ENCODE results near the gene CEACAM8. TPM values are rescaled to one million over a fixed set of nuclear protein-coding genes. Genes with fewer than 3 reads are reported as not detected.
"Not testable (repeated sequence)": the region's sequence is repeated elsewhere in the genome, so short reads cannot be mapped to it uniquely, and the experiment has no call there.

Gene CEACAM8
- total and polyA plus RNA-seq, 7 experiments from 2014 or later, result 0.59 TPM; not detected in 6

- no peaks in the 10 kb centered on the region for H3K27me3 ChIP-seq (ENCODE audit: control insufficient read depth in 2 of 2, insufficient read depth in 2 of 2, low read length in 2 of 2)
- ChIA-PET POLR2A (no interaction called here), CTCF (no interaction called here)
Measured at GRCh38 chr19:42538841-42539709, 55.6 kb downstream of the CEACAM8 start.

GRCh38 chr19:42535276-42535675, 59.4 kb downstream of the CEACAM8 start:
- POLR2A ChIA-PET; ATAC-seq; H3K27me3 ChIP-seq (ENCODE audit: control insufficient read depth in 2 of 2, insufficient read depth in 2 of 2, low read length in 2 of 2); H3K36me3 ChIP-seq (ENCODE audit: control insufficient read depth in 2 of 3, insufficient read depth in 3 of 3, low read length in 3 of 3); intact Hi-C loops (cut with micrococcal nuclease); H3K4me1 Mint-ChIP-seq; H3K27ac ChIP-seq (ENCODE audit: low read depth, low read length); H3K4me3 Mint-ChIP-seq; H3K9me3 ChIP-seq (ENCODE audit: control insufficient read depth in 2 of 3, low read length in 3 of 3); DNase-seq; H3K4me3 ChIP-seq (ENCODE audit: low read length); H3K27ac Mint-ChIP-seq; CTCF ChIA-PET; H3K36me3 Mint-ChIP-seq; H3K4me1 ChIP-seq (ENCODE audit: control insufficient read depth in 2 of 2, insufficient read depth in 2 of 2, low read length in 2 of 2); H3K9me3 Mint-ChIP-seq: not testable (repeated sequence)
- peaks cover 0 to 13% (median 0%) of the 10 kb centered on the region in 5 donors for H3K27me3 Mint-ChIP-seq

More at GRCh38 chr19:42538841-42539709, 55.6 kb downstream of the CEACAM8 start:
- ATAC-seq, result no peak
- no peaks in the 10 kb centered on the region for H3K4me1 Mint-ChIP-seq
- Histone ChIP-seq H3K4me3 (ENCODE audit: low read length) (no peak overlapping the region), H3K4me1 (ENCODE audit: control insufficient read depth in 2 of 2, insufficient read depth in 2 of 2, low read length in 2 of 2) (no peaks in the 10 kb centered on the region), H3K27ac (ENCODE audit: low read depth, low read length) (no peak overlapping the region), H3K36me3 (ENCODE audit: control insufficient read depth in 2 of 3, insufficient read depth in 3 of 3, low read length in 3 of 3) (no peaks in the 10 kb centered on the region), H3K9me3 (ENCODE audit: control insufficient read depth in 2 of 3, low read length in 3 of 3) (no peaks in the 10 kb centered on the region)
- H3K36me3 Mint-ChIP-seq, result no peaks in the 10 kb centered on the region
- no peak overlapping the region for H3K4me3 Mint-ChIP-seq
- peaks cover 0 to 13% (median 0%) of the 10 kb centered on the region in 5 donors for H3K27me3 Mint-ChIP-seq
- intact Hi-C loops (cut with micrococcal nuclease), result no loop called here
- no peaks in the 10 kb centered on the region for H3K9me3 Mint-ChIP-seq
- H3K27ac Mint-ChIP-seq, result no peak overlapping the region
- DNase-seq, result no peak

- no peaks in the 10 kb centered on the region for H3K36me3 ChIP-seq (ENCODE audit: control insufficient read depth in 2 of 3, insufficient read depth in 3 of 3, low read length in 3 of 3)
- POLR2A ChIA-PET, result no interaction called here
- H3K27ac Mint-ChIP-seq, result no peak overlapping the region
Measured at GRCh38 chr19:42534391-42534790, 60.3 kb downstream of the CEACAM8 start.

GRCh38 chr19:42532891-42533290, 61.8 kb downstream of the CEACAM8 start:
- Mint-ChIP-seq H3K36me3 (no peaks in the 10 kb centered on the region), H3K9me3 (no peaks in the 10 kb centered on the region), H3K4me1 (peaks cover 16 to 23% (median 17%) of the 10 kb centered on the region in 7 donors), H3K27me3 (peaks cover 0 to 9% (median 0%) of the 10 kb centered on the region in 5 donors), H3K27ac (no peak overlapping the region), H3K4me3 (no peak overlapping the region)
- Histone ChIP-seq H3K4me1 (ENCODE audit: control insufficient read depth in 2 of 2, insufficient read depth in 2 of 2, low read length in 2 of 2) (peaks cover 13 to 14% of the 10 kb centered on the region in 2 donors), H3K4me3 (ENCODE audit: low read length) (no peak overlapping the region), H3K9me3 (ENCODE audit: control insufficient read depth in 2 of 3, low read length in 3 of 3) (no peaks in the 10 kb centered on the region), H3K36me3 (ENCODE audit: control insufficient read depth in 2 of 3, insufficient read depth in 3 of 3, low read length in 3 of 3) (no peaks in the 10 kb centered on the region), H3K27me3 (ENCODE audit: control insufficient read depth in 2 of 2, insufficient read depth in 2 of 2, low read length in 2 of 2) (no peaks in the 10 kb centered on the region), H3K27ac (ENCODE audit: low read depth, low read length) (no peak overlapping the region)
- POLR2A ChIA-PET, result interaction anchor here (1.2 kb wide), 1 partner anchor 78 kb away, joined by 3 read pairs; no protein-coding TSS in a partner anchor
- DNase-seq (no peak), ATAC-seq (no peak)
- intact Hi-C loops (cut with micrococcal nuclease), result no loop called here
- CTCF ChIA-PET, result interaction anchor here (9.2 kb wide), 1 partner anchor 81 kb away, joined by 152 read pairs; no protein-coding TSS in a partner anchor

More at GRCh38 chr19:42534391-42534790, 60.3 kb downstream of the CEACAM8 start:
- CTCF ChIA-PET, result no interaction called here
- no peak overlapping the region for H3K27ac ChIP-seq (ENCODE audit: low read depth, low read length)
- DNase-seq, result no peak
- H3K27me3 Mint-ChIP-seq, result peaks cover 0 to 13% (median 0%) of the 10 kb centered on the region in 5 donors
- no peaks in the 10 kb centered on the region for H3K36me3 Mint-ChIP-seq
- intact Hi-C loops (cut with micrococcal nuclease), result no loop called here
- peaks cover 1 to 8% (median 2%) of the 10 kb centered on the region in 7 donors for H3K4me1 Mint-ChIP-seq
- H3K4me3 Mint-ChIP-seq, result no peak overlapping the region
- ATAC-seq, result no peak
- H3K9me3 ChIP-seq (ENCODE audit: control insufficient read depth in 2 of 3, low read length in 3 of 3), result no peaks in the 10 kb centered on the region
- H3K4me1 ChIP-seq (ENCODE audit: control insufficient read depth in 2 of 2, insufficient read depth in 2 of 2, low read length in 2 of 2), result peaks cover 0 to under 1% of the 10 kb centered on the region in 2 donors
- H3K4me3 ChIP-seq (ENCODE audit: low read length), result no peak overlapping the region
- no peaks in the 10 kb centered on the region for H3K9me3 Mint-ChIP-seq
- no peaks in the 10 kb centered on the region for H3K27me3 ChIP-seq (ENCODE audit: control insufficient read depth in 2 of 2, insufficient read depth in 2 of 2, low read length in 2 of 2)

GRCh38 chr19:42531313-42531712, 63.4 kb downstream of the CEACAM8 start:
- Mint-ChIP-seq H3K36me3 (peaks cover 0 to 10% (median 0%) of the 10 kb centered on the region in 5 donors), H3K4me1 (peaks cover 26 to 39% (median 30%) of the 10 kb centered on the region in 7 donors), H3K4me3 (no peak overlapping the region), H3K9me3 (no peaks in the 10 kb centered on the region), H3K27ac (peak overlapping the region in 1 of 9 donors; percentile 31), H3K27me3 (peaks cover 0 to 9% (median 0%) of the 10 kb centered on the region in 5 donors)
- no peaks in the 10 kb centered on the region for H3K9me3 ChIP-seq (ENCODE audit: control insufficient read depth in 2 of 3, low read length in 3 of 3)
- ATAC-seq (no peak), DNase-seq (no peak)
- POLR2A ChIA-PET, result no interaction called here
- intact Hi-C loops (cut with micrococcal nuclease), result no loop called here
- H3K36me3 ChIP-seq (ENCODE audit: control insufficient read depth in 2 of 3, insufficient read depth in 3 of 3, low read length in 3 of 3), result no peaks in the 10 kb centered on the region
- H3K4me3 ChIP-seq (ENCODE audit: low read length), result no peak overlapping the region
- CTCF ChIA-PET, result interaction anchor here (0.7 to 9.2 kb wide), 3 partner anchors 10 to 91 kb away, joined by 3 to 152 read pairs (median 3); no protein-coding TSS in a partner anchor
- H3K27me3 ChIP-seq (ENCODE audit: control insufficient read depth in 2 of 2, insufficient read depth in 2 of 2, low read length in 2 of 2), result no peaks in the 10 kb centered on the region
- no peak overlapping the region for H3K27ac ChIP-seq (ENCODE audit: low read depth, low read length)
- H3K4me1 ChIP-seq (ENCODE audit: control insufficient read depth in 2 of 2, insufficient read depth in 2 of 2, low read length in 2 of 2), result peaks cover 18 to 21% of the 10 kb centered on the region in 2 donors

Other genes with a start within 250 kb of the CEACAM8 start
- gene CNFN, start 204.6 kb downstream of the CEACAM8 start, total RNA-seq, result under 1 TPM in 1 of 5 experiments, not detected in 4; 0.75 TPM
- under 1 TPM in 1 of 2 donors, not detected in 1; 0.52 TPM for gene CNFN, start 204.6 kb downstream of the CEACAM8 start, polyA plus RNA-seq
- 10 to 100 TPM; 15.8 to 35.4 (median 28.3) TPM for gene LIPE, start 167.5 kb downstream of the CEACAM8 start, total RNA-seq
- 1 to 10 TPM; 7.0 to 9.8 TPM for gene LIPE, start 167.5 kb downstream of the CEACAM8 start, polyA plus RNA-seq
- not detected for gene CXCL17, start 152.0 kb downstream of the CEACAM8 start, total RNA-seq
- under 1 TPM in 1 of 2 donors, not detected in 1; 0.30 TPM for gene CXCL17, start 152.0 kb downstream of the CEACAM8 start, polyA plus RNA-seq
- 10 to 100 TPM in 1 of 5 experiments, 1 to 10 TPM in 4; 2.5 to 46.6 (median 7.6) TPM for gene CEACAM1, start 66.4 kb downstream of the CEACAM8 start, total RNA-seq
- 1 to 10 TPM; 2.3 to 4.3 TPM for gene CEACAM1, start 66.4 kb downstream of the CEACAM8 start, polyA plus RNA-seq
- under 1 TPM in 2 of 5 experiments, not detected in 3; 0.16 to 0.69 TPM for gene PSG3, start 145.6 kb upstream of the CEACAM8 start, total RNA-seq
- gene PSG3, start 145.6 kb upstream of the CEACAM8 start, polyA plus RNA-seq, result not detected
- gene PSG8, start 170.8 kb upstream of the CEACAM8 start, total RNA-seq, result not detected
- not detected for gene PSG8, start 170.8 kb upstream of the CEACAM8 start, polyA plus RNA-seq